PC-9 (cell line): ENCODE results near the gene NAPG. TPM values are rescaled to one million over a fixed set of nuclear protein-coding genes. Genes with fewer than 3 reads are reported as not detected.

Source experiments
- BruUV-seq: library from RNA; stranded (reverse); fragments of 400-500 nt; replicated peaks from 2 replicates; lab custom pipeline; 2021; lab: Mats Ljungman, UMichigan
- CTCF ChIA-PET: fragments of 300-600 bp; sonication (Branson Sonifier 250); formaldehyde crosslinking; loops from one replicate; lab custom pipeline; 2022; ENCODE audit warnings: antibody characterized with exemption; lab: Charles Lee
- POLR2A ChIA-PET: fragments of 300-600 bp; sonication (Branson Sonifier 250); formaldehyde crosslinking; loops from one replicate; lab custom pipeline; 2022; ENCODE audit warnings: antibody characterized with exemption; ENCODE audit not compliant: unreplicated experiment; lab: Charles Lee
- DNase-seq, 2 experiments: peaks; one replicate each; pipeline versions ENCODE4 v3.0.0 to v3.0.0-alpha.2; 2015 to 2022; ENCODE audit warnings: mixed read lengths in 1 of 2
- H2AFZ ChIP-seq: fragments of 200-600 bp; sonication (generic); 2 replicates; pipeline ENCODE4 v1.8.1; 2017; ENCODE audit warnings: antibody characterized with exemption
- H3F3A ChIP-seq: fragments of 200-600 bp; sonication (generic); 2 replicates; pipeline ENCODE4 v1.8.1; 2017; ENCODE audit warnings: antibody characterized with exemption, mild to moderate bottlenecking, low read depth; ENCODE audit not compliant: insufficient read depth
- H3K27ac ChIP-seq: fragments of 200-600 bp; sonication (generic); 2 replicates; pipeline ENCODE4 v1.6.1; 2016; ENCODE audit warnings: mixed run types
- H3K27me3 ChIP-seq: fragments of 200-600 bp; sonication (generic); 2 replicates; pipeline ENCODE4 v1.6.1; 2016; ENCODE audit warnings: low read depth, mixed run types; ENCODE audit not compliant: insufficient read depth
- H3K36me3 ChIP-seq: fragments of 200-600 bp; sonication (generic); 2 replicates; pipeline ENCODE4 v1.6.1; 2016; ENCODE audit warnings: low read depth, mixed run types
- H3K4me1 ChIP-seq: fragments of 200-600 bp; sonication (generic); replicated peaks from 2 replicates; pipeline ENCODE4 v1.6.1; 2016; ENCODE audit warnings: mixed run types; ENCODE audit not compliant: insufficient read depth
- H3K4me2 ChIP-seq: fragments of 200-600 bp; sonication (generic); 2 replicates; pipeline ENCODE4 v1.6.1; 2017; ENCODE audit warnings: mixed run types
- H3K4me3 ChIP-seq: fragments of 200-600 bp; sonication (generic); 2 replicates; pipeline ENCODE4 v1.6.1; 2016; ENCODE audit warnings: mixed run types
- H3K79me2 ChIP-seq: fragments of 200-600 bp; sonication (generic); 2 replicates; pipeline ENCODE4 v1.6.1; 2017; ENCODE audit warnings: low read depth, mixed run types
- H3K9me2 ChIP-seq: fragments of 200-600 bp; sonication (generic); 2 replicates; pipeline ENCODE4 v1.8.1; 2017; ENCODE audit warnings: mild to moderate bottlenecking; ENCODE audit not compliant: insufficient read depth
- H3K9me3 ChIP-seq: fragments of 200-600 bp; sonication (generic); 2 replicates; pipeline ENCODE4 v1.8.1; 2016; ENCODE audit warnings: low read depth; ENCODE audit not compliant: insufficient read depth
- H4K20me1 ChIP-seq: fragments of 200-600 bp; sonication (generic); 2 replicates; pipeline ENCODE4 v1.8.1; 2017; ENCODE audit not compliant: insufficient read depth
- EZH2 ChIP-seq: fragments of 200-600 bp; sonication (generic); IDR thresholded peaks from 2 replicates; pipeline ENCODE4 v1.8.0; 2017; ENCODE audit warnings: antibody characterized with exemption, low read depth
- intact Hi-C: fragments of 100-400 bp; cut with micrococcal nuclease; formaldehyde crosslinking; loops from one replicate; pipeline ENCODE4 v1.10.0; 2022; ENCODE audit not compliant: unreplicated experiment
- total RNA-seq: library from RNA; stranded (reverse); gene quantifications from 2 replicates; pipeline ENCODE4 v1.2.3, GENCODE V29; 2021
- TF ChIP-seq, protein P1 (sequence below): fragments of 200-600 bp; sonication (generic); conservative IDR thresholded peaks from 2 replicates; pipeline ENCODE4 v1.6.1; 2017; ENCODE audit warnings: mixed run types, antibody characterized with exemption, mild to moderate bottlenecking, moderate library complexity

The NAPG gene
- total RNA-seq, 1 experiment from 2014 or later = 28.1 TPM

DNA sequence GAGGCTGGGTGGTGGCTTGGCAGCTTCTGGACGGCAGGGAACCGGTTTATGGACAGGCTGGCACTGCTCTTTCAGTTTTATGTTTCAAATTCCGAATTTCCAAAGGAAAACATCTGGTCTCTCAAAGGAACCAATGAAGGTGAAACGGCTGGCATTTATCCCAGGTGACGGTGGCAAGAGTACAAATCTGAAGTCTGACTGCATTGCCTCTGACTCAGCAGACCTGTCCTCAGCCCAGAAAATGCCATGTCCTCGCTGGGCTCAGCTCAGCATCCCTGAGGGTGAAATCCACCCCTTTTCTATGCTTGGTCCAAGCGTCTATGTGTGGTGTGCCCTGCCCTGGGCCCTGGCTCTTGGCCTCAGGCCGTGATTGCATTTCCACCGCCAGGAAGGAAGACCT, 38.1 kb downstream of the NAPG start:
- no peaks in the 10 kb centered on the region for H3K36me3 ChIP-seq
- TF ChIP-seq, protein P1, sequence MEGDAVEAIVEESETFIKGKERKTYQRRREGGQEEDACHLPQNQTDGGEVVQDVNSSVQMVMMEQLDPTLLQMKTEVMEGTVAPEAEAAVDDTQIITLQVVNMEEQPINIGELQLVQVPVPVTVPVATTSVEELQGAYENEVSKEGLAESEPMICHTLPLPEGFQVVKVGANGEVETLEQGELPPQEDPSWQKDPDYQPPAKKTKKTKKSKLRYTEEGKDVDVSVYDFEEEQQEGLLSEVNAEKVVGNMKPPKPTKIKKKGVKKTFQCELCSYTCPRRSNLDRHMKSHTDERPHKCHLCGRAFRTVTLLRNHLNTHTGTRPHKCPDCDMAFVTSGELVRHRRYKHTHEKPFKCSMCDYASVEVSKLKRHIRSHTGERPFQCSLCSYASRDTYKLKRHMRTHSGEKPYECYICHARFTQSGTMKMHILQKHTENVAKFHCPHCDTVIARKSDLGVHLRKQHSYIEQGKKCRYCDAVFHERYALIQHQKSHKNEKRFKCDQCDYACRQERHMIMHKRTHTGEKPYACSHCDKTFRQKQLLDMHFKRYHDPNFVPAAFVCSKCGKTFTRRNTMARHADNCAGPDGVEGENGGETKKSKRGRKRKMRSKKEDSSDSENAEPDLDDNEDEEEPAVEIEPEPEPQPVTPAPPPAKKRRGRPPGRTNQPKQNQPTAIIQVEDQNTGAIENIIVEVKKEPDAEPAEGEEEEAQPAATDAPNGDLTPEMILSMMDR = no peak
- TF ChIP-seq EZH2 = no peak
- CTCF ChIA-PET = no interaction called here
- no peaks in the 10 kb centered on the region for H3F3A ChIP-seq
- POLR2A ChIA-PET = no interaction called here
- no peak overlapping the region for H3K4me3 ChIP-seq
- H3K9me2 ChIP-seq = no peaks in the 10 kb centered on the region
- no peak overlapping the region for H3K4me2 ChIP-seq
- H2AFZ ChIP-seq = no peak overlapping the region
- H3K27ac ChIP-seq = no peak overlapping the region
- DNase-seq = no peak
- intact Hi-C loops = loop anchor here (10.0 kb wide), 1 partner anchor 991 kb away; no protein-coding TSS in a partner anchor
- H3K9me3 ChIP-seq = no peaks in the 10 kb centered on the region
- no peaks in the 10 kb centered on the region for H3K27me3 ChIP-seq
- no peaks in the 10 kb centered on the region for H3K79me2 ChIP-seq
- H4K20me1 ChIP-seq = no peaks in the 10 kb centered on the region
- BruUV-seq = no TSS peak
- H3K4me1 ChIP-seq = no peaks in the 10 kb centered on the region

DNA sequence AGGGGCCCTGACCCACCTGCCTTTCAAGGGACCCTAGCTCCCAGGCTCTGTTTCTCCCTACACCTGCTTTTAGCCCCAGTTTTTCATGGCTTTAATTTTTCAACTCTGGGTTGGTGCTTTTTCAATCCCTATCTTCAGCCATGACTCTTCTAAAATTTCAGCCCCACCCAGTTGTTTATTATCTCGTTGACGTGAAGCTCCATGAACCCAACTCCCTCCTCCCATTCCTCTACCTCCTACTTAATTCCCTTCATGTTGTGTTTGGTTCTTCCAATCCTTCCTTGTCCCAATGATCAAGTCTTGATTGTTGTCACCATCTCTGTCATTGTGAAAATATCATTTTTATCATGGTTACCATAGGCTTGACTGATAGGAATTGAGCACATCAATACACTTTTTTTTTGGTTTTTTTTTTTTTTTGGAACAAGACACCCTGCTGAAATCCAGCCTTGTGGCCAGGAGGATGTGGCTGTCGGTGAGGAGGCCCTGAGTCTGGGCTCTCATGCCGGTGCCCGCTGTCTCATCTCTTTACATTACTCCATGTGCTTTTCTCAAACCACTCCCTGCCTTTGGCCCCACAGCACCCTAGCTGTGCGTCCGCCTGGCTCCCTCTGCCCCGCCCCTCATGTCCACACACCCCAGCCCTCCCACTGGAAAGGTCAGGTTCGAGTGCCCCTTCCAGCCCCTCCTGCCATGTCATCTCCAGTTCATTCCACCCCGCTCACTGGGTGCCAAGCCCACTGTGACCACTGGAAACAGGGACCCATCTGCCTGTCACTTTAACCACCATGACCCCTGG, 39.3 kb downstream of the NAPG start:
- Histone ChIP-seq H3K27ac (no peak overlapping the region), H3K4me1 (no peaks in the 10 kb centered on the region), H3K4me2 (no peak overlapping the region), H3K9me2 (no peaks in the 10 kb centered on the region), H3F3A (no peaks in the 10 kb centered on the region), H3K9me3 (no peaks in the 10 kb centered on the region), H3K36me3 (no peaks in the 10 kb centered on the region), H3K27me3 (peaks cover 4% of the 10 kb centered on the region), H2AFZ (no peak overlapping the region), H3K79me2 (no peaks in the 10 kb centered on the region), H4K20me1 (no peaks in the 10 kb centered on the region), H3K4me3 (no peak overlapping the region)
- DNase-seq = no peak
- intact Hi-C loops = loop anchor here (10.0 kb wide), 1 partner anchor 990 kb away; no protein-coding TSS in a partner anchor
- TF ChIP-seq, protein P1 = no peak
- no peak for TF ChIP-seq EZH2
- CTCF ChIA-PET = no interaction called here
- BruUV-seq = no TSS peak
- POLR2A ChIA-PET = no interaction called here

DNA sequence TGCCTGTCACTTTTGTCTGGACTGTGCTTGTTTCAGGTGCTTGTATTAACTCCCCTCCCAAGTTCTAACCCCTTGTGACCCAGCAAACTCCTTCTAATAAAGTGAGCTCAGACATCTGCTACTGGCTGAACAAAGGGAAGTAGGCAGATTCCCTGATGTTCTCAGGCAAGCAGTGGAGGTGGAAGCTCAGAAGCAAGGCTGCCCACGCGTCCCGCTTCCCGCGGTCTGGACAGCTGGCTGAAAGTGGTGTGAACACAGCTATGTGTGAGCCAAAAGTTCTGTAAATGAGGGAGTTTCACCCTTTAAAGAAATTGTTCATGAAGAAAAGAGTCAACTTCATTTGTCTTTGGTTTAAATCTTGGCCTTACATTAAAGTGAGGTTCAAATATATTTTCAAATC, 40.0 kb downstream of the NAPG start:
- POLR2A ChIA-PET = no interaction called here

More for the DNA sequence above, 40.0 kb downstream of the NAPG start:
- Histone ChIP-seq H3K36me3 (no peaks in the 10 kb centered on the region), H3K9me2 (no peaks in the 10 kb centered on the region), H3K4me3 (no peak overlapping the region), H3K9me3 (no peaks in the 10 kb centered on the region), H4K20me1 (no peaks in the 10 kb centered on the region), H3K79me2 (no peaks in the 10 kb centered on the region), H3F3A (no peaks in the 10 kb centered on the region), H2AFZ (no peak overlapping the region), H3K27ac (no peak overlapping the region), H3K27me3 (peaks cover 10% of the 10 kb centered on the region), H3K4me1 (no peaks in the 10 kb centered on the region), H3K4me2 (no peak overlapping the region)
- CTCF ChIA-PET = no interaction called here
- intact Hi-C loops = loop anchor here (10.0 kb wide), 1 partner anchor 989 kb away; no protein-coding TSS in a partner anchor
- TF ChIP-seq, protein P1 = no peak
- no peak for TF ChIP-seq EZH2
- no peak for DNase-seq
- BruUV-seq = no TSS peak
